Stimulated activated memory B cell treated with anti-CD40 and anti-IgM and Interleukin-4, amounts not matched to agents 10 μg/mL and 1 μg/mL and 100 μg/mL, for 72 hours (primary cell): ENCODE results near the gene EFCAB11.

Experiments used
- ATAC-seq: fragments of 150-1000 bp; cut with Tn5 transposase; 2 replicates; pipeline ENCODE4 v1.10.0; 2021
- H3K27ac Mint-ChIP-seq: one replicate; pipeline ENCODE4 v1.8.0; 2022; ENCODE audit warnings: mild to moderate bottlenecking, mixed read lengths
- H3K27me3 Mint-ChIP-seq: one replicate; pipeline ENCODE4 v1.8.0; 2022; ENCODE audit warnings: mixed read lengths
- H3K36me3 Mint-ChIP-seq: one replicate; pipeline ENCODE4 v1.8.0; 2022; ENCODE audit warnings: mixed read lengths
- H3K4me1 Mint-ChIP-seq: one replicate; pipeline ENCODE4 v1.8.0; 2022; ENCODE audit warnings: mixed read lengths
- H3K4me3 Mint-ChIP-seq: one replicate; pipeline ENCODE4 v1.8.0; 2022; ENCODE audit warnings: mild to moderate bottlenecking, moderate library complexity, mixed read lengths
- H3K9me3 Mint-ChIP-seq: one replicate; pipeline ENCODE4 v1.8.0; 2022; ENCODE audit warnings: mixed read lengths

The EFCAB11 gene

DNA sequence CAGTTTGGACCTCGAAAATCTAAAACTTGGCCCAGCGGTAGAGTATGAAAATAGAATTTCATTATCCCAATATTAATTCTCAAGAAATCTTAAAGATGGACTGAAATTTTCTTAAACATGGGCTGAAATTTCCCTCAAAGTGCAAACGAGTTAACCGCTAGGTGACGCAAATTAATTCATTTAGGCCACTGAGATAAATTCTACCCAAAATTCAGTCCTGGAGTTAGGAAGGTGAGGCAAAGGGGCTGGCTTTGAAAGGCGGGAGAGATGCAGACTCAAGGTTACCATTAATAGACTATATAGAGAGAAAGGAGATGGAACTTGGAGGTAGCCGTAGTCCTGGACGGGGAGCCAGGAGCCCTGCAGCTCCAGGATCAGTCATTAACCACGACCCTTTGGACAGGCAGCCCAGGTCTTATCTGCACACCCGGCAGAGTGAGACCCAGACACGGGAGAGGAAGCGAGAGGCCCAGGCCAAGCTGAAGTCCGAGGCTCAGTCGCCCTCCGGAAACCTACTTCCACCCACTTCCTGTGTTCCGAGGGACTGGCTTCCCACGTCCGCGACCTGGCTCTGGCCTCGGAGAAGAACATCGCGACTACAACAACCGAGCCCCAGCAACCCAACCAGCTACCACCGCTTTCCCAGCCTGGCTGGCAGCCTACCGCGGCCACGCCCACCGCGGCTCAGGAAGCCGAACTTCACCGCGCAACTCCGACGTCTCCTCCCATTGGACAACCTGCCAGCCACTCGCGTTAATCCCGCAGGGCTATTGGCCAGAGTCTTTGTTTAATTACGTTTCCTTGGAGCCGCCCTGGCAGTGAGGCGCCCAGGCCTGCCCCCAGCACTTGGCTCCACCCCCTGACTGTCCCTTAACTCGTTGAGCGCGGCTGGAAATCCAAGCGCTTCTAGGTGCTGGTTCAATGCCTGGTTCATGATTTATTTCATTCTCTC, at the start of gene EFCAB11:
Gene EFCAB11 (minus strand): TSS at position 661 of the 952 bp plus-strand sequence. CDS start 70 bp downstream, at position 591.
- peaks cover 30% of the 10 kb centered on the region for H3K4me1 Mint-ChIP-seq
- H3K9me3 Mint-ChIP-seq, result no peaks in the 10 kb centered on the region
- peaks cover 39% of the 10 kb centered on the region for H3K36me3 Mint-ChIP-seq
- no peaks in the 10 kb centered on the region for H3K27me3 Mint-ChIP-seq
- peak; percentile 92 for ATAC-seq
- peak within 1 kb of the TSS; percentile 95 for H3K27ac Mint-ChIP-seq
- peak within 1 kb of the TSS; percentile 98 for H3K4me3 Mint-ChIP-seq

DNA sequence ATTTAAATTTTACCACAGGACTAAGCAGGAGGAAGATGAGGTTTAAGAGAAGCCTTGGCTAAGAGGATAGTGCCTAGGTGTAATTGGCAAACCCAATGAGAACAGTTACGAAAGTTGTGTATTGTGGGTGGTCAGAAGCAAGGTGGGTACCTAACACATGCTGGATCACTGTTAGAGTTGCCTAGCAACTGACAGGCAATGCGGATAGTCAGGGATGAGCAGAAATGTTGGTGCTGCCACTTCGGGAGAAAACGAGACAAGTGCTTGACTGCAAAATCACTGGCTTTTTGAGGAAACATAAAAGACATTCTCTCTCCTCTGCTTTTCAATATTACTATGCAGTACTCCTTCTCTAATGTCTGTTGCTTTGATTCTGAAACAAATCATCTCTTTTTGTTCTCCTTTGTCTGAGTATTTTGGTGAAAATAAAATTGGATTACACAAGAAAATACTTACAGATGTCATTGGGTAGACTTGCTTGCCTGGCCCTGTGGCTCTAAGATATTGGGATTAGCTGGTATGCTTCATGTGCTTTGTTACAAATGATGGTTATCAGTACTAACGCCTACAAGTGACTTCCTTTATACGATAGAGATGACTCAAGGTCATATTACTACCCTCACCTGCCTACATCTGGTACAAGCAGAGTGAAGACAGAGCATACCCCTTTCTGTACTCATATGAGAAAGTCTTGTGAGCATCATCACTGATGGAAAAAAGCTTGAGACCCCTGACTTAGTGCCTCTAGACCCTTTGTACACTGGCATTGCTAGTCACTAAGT, 49.2 kb upstream of the EFCAB11 start:
- no peak overlapping the region for H3K4me3 Mint-ChIP-seq
- H3K36me3 Mint-ChIP-seq, result peaks cover 81% of the 10 kb centered on the region
- peaks cover 5% of the 10 kb centered on the region for H3K4me1 Mint-ChIP-seq
- H3K27me3 Mint-ChIP-seq, result no peaks in the 10 kb centered on the region
- H3K9me3 Mint-ChIP-seq, result no peaks in the 10 kb centered on the region
- ATAC-seq, result no peak
- no peak overlapping the region for H3K27ac Mint-ChIP-seq

GRCh38 chr14:90000935-90001334, 46.4 kb upstream of the EFCAB11 start:
- Mint-ChIP-seq H3K4me3 (no peak overlapping the region), H3K4me1 (no peaks in the 10 kb centered on the region), H3K9me3 (no peaks in the 10 kb centered on the region), H3K36me3 (peaks cover 79% of the 10 kb centered on the region), H3K27me3 (no peaks in the 10 kb centered on the region), H3K27ac (no peak overlapping the region)
- no peak for ATAC-seq

- H3K27ac Mint-ChIP-seq, result no peak overlapping the region
These were observed 42.4 kb upstream of the EFCAB11 start for GRCh38 chr14:89996963-89997362.

DNA sequence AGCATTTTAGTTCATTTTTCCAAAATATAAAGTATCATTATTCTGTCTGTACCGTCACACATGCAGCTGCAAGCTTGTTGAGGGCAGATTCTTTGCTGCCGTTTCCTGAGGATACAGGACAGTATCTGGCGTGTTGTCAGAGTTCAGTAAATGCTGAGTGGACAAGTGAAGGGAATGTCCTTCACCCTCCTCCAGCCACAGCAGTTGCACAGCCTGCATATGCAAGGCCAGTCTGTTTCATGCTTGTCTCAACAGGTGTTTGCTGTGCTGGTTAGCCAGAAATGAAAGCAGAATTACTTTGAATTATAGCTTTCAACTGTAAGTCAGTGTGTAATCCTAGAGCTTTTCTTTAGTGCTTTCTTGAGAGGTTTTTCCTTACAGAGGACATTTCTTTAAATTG, 37.7 kb upstream of the EFCAB11 start:
- no peak overlapping the region for H3K4me3 Mint-ChIP-seq

More at GRCh38 chr14:89996963-89997362, 42.4 kb upstream of the EFCAB11 start:
- no peaks in the 10 kb centered on the region for H3K4me1 Mint-ChIP-seq
- H3K36me3 Mint-ChIP-seq, result peaks cover 78% of the 10 kb centered on the region
- H3K9me3 Mint-ChIP-seq, result no peaks in the 10 kb centered on the region
- no peak overlapping the region for H3K4me3 Mint-ChIP-seq
- H3K27me3 Mint-ChIP-seq, result no peaks in the 10 kb centered on the region
- no peak for ATAC-seq

GRCh38 chr14:89990623-89991275, 36.2 kb upstream of the EFCAB11 start:
- no peaks in the 10 kb centered on the region for H3K4me1 Mint-ChIP-seq
- H3K27me3 Mint-ChIP-seq, result no peaks in the 10 kb centered on the region
- no peak overlapping the region for H3K4me3 Mint-ChIP-seq
- no peaks in the 10 kb centered on the region for H3K9me3 Mint-ChIP-seq
- peaks cover 57% of the 10 kb centered on the region for H3K36me3 Mint-ChIP-seq
- ATAC-seq, result no peak
- no peak overlapping the region for H3K27ac Mint-ChIP-seq

More for the DNA sequence above, 37.7 kb upstream of the EFCAB11 start:
- no peaks in the 10 kb centered on the region for H3K27me3 Mint-ChIP-seq
- H3K9me3 Mint-ChIP-seq, result no peaks in the 10 kb centered on the region
- H3K27ac Mint-ChIP-seq, result no peak overlapping the region
- peaks cover 66% of the 10 kb centered on the region for H3K36me3 Mint-ChIP-seq
- no peak for ATAC-seq
- no peaks in the 10 kb centered on the region for H3K4me1 Mint-ChIP-seq

GRCh38 chr14:89990218-89990617, 35.7 kb upstream of the EFCAB11 start:
- H3K4me1 Mint-ChIP-seq, result no peaks in the 10 kb centered on the region
- H3K36me3 Mint-ChIP-seq, result peaks cover 51% of the 10 kb centered on the region
- no peak overlapping the region for H3K4me3 Mint-ChIP-seq
- no peak for ATAC-seq
- H3K27ac Mint-ChIP-seq, result no peak overlapping the region
- no peaks in the 10 kb centered on the region for H3K9me3 Mint-ChIP-seq
- H3K27me3 Mint-ChIP-seq, result no peaks in the 10 kb centered on the region

- no peak for ATAC-seq
- H3K4me3 Mint-ChIP-seq, result no peak overlapping the region
- H3K36me3 Mint-ChIP-seq, result peaks cover 50% of the 10 kb centered on the region
- no peak overlapping the region for H3K27ac Mint-ChIP-seq
- H3K9me3 Mint-ChIP-seq, result no peaks in the 10 kb centered on the region
- H3K27me3 Mint-ChIP-seq, result no peaks in the 10 kb centered on the region
- no peaks in the 10 kb centered on the region for H3K4me1 Mint-ChIP-seq
These were observed 34.3 kb upstream of the EFCAB11 start for GRCh38 chr14:89988787-89989186.

DNA sequence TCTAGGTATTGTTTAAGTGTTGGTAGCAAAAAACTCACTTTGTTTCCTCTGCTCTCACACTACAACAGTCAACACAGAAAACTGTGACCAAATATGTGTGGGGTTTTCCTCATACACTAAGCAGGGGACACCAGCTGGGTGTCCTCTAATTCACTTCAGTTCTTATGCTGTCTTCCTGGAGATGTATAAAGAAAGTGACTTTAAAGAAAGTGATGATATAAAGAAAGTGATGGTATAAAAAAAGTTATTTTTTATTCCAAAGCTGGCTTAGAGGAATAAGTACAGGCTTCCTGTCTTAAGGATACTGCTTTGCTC, 32.6 kb upstream of the EFCAB11 start:
- Mint-ChIP-seq H3K36me3 (peaks cover 55% of the 10 kb centered on the region), H3K27me3 (no peaks in the 10 kb centered on the region), H3K27ac (no peak overlapping the region), H3K4me1 (no peaks in the 10 kb centered on the region), H3K9me3 (no peaks in the 10 kb centered on the region), H3K4me3 (no peak overlapping the region)
- no peak for ATAC-seq

- H3K4me1 Mint-ChIP-seq, result no peaks in the 10 kb centered on the region
- no peaks in the 10 kb centered on the region for H3K27me3 Mint-ChIP-seq
- no peaks in the 10 kb centered on the region for H3K9me3 Mint-ChIP-seq
- no peak overlapping the region for H3K27ac Mint-ChIP-seq
- peaks cover 60% of the 10 kb centered on the region for H3K36me3 Mint-ChIP-seq
- ATAC-seq, result no peak
- no peak overlapping the region for H3K4me3 Mint-ChIP-seq
These were observed 32.1 kb upstream of the EFCAB11 start for GRCh38 chr14:89986462-89987160.

DNA sequence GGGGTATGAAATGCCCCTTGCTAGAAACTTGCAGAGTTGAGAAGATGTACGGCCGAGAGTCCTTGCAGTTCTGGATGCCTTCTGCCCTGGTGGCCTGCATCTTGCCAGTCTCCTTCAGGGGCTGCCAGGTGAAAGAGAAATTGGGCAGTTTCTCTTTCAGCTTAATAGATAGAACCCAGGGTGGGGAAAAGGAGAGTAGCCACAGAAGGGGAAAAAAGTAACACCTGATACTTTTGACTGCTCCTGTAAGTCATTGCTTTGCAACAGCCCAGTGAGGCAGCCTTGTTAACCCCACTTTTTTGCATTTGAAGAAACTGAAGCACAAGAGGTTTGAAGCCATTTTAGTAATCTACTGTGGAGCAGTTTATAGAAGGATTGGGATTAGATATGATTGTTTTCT, 28.8 kb upstream of the EFCAB11 start:
- Mint-ChIP-seq H3K9me3 (no peaks in the 10 kb centered on the region), H3K4me1 (no peaks in the 10 kb centered on the region), H3K27ac (no peak overlapping the region), H3K4me3 (no peak overlapping the region), H3K27me3 (no peaks in the 10 kb centered on the region), H3K36me3 (peaks cover 61% of the 10 kb centered on the region)
- no peak for ATAC-seq

GRCh38 chr14:89978656-89979055, 24.1 kb upstream of the EFCAB11 start:
- Mint-ChIP-seq H3K27ac (no peak overlapping the region), H3K4me3 (no peak overlapping the region), H3K9me3 (no peaks in the 10 kb centered on the region), H3K27me3 (no peaks in the 10 kb centered on the region), H3K4me1 (no peaks in the 10 kb centered on the region), H3K36me3 (peaks cover 47% of the 10 kb centered on the region)
- ATAC-seq, result no peak

DNA sequence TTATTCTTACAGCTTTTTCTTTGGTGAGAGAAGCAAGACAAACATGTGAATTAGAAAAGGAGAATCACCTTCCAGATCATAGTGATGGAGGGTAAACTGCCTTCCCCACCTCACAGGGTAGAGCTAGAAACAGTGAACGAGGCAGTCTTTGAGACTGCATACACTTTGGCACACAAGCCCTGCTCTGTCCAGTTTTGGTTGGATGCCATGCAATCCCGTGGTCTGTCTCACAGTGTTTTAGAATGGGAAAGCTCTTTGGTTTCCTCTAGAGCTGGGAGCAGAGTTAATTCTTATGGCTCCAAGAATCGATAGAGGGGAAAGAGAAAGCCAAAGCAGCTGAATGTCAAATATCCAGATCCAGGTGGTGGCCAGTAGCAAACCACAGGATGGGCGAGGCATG, 23.1 kb upstream of the EFCAB11 start:
- H3K9me3 Mint-ChIP-seq, result no peaks in the 10 kb centered on the region
- no peaks in the 10 kb centered on the region for H3K27me3 Mint-ChIP-seq
- ATAC-seq, result no peak
- H3K4me3 Mint-ChIP-seq, result no peak overlapping the region
- no peak overlapping the region for H3K27ac Mint-ChIP-seq
- H3K36me3 Mint-ChIP-seq, result peaks cover 47% of the 10 kb centered on the region
- no peaks in the 10 kb centered on the region for H3K4me1 Mint-ChIP-seq

- H3K4me1 Mint-ChIP-seq, result no peaks in the 10 kb centered on the region
- H3K4me3 Mint-ChIP-seq, result no peak overlapping the region
- H3K36me3 Mint-ChIP-seq, result peaks cover 48% of the 10 kb centered on the region
- ATAC-seq, result no peak
- H3K9me3 Mint-ChIP-seq, result no peaks in the 10 kb centered on the region
- no peaks in the 10 kb centered on the region for H3K27me3 Mint-ChIP-seq
- H3K27ac Mint-ChIP-seq, result no peak overlapping the region
These were observed 18.8 kb upstream of the EFCAB11 start for GRCh38 chr14:89973234-89973823.
